Calu3 (cell line): ENCODE measurements around the gene RPL3. TPM values are rescaled to one million over a fixed set of nuclear protein-coding genes. Genes with fewer than 3 reads are reported as not detected.
A peak's percentile ranks its signal among the peaks of the same experiment; 100 is the strongest.

Source experiments
- BruUV-seq: library from RNA; stranded (reverse); fragments of 400-500 nt; replicated peaks from 2 replicates; lab custom pipeline; 2021; lab: Mats Ljungman, UMichigan
- CTCF ChIA-PET: fragments of 300-600 bp; sonication (Branson Sonifier 250); formaldehyde crosslinking; loops from one replicate; lab custom pipeline; 2022; ENCODE audit warnings: antibody characterized with exemption; lab: Charles Lee
- DNase-seq: peaks from one replicate; pipeline ENCODE4 v3.0.0; 2022
- H3K27ac Mint-ChIP-seq: one replicate; pipeline ENCODE4 v1.8.0; 2022; ENCODE audit warnings: mixed read lengths; ENCODE audit not compliant: unreplicated experiment
- H3K27me3 Mint-ChIP-seq: one replicate; pipeline ENCODE4 v1.8.0; 2022; ENCODE audit warnings: mixed read lengths; ENCODE audit not compliant: unreplicated experiment
- H3K36me3 Mint-ChIP-seq: one replicate; pipeline ENCODE4 v1.8.0; 2022; ENCODE audit warnings: mild to moderate bottlenecking, moderate library complexity, mixed read lengths; ENCODE audit not compliant: insufficient read depth, unreplicated experiment
- H3K4me1 Mint-ChIP-seq: one replicate; pipeline ENCODE4 v1.8.0; 2022; ENCODE audit warnings: mild to moderate bottlenecking, low read depth, mixed read lengths; ENCODE audit not compliant: unreplicated experiment
- H3K4me3 Mint-ChIP-seq: one replicate; pipeline ENCODE4 v1.8.0; 2022; ENCODE audit warnings: mild to moderate bottlenecking, low read depth, moderate library complexity, mixed read lengths; ENCODE audit not compliant: unreplicated experiment
- H3K9me3 Mint-ChIP-seq: one replicate; pipeline ENCODE4 v1.8.0; 2022; ENCODE audit warnings: low read depth, mixed read lengths; ENCODE audit not compliant: unreplicated experiment
- intact Hi-C: fragments of 100-400 bp; cut with micrococcal nuclease; formaldehyde crosslinking; loops from one replicate; pipeline ENCODE4 v1.10.0; 2022; ENCODE audit not compliant: unreplicated experiment
- total RNA-seq: library from RNA; stranded (reverse); gene quantifications from 2 replicates; pipeline ENCODE4 v1.2.3, GENCODE V29; 2022
- TF ChIP-seq, protein P1 (sequence below): fragments of 200-600 bp; IDR thresholded peaks from one replicate; pipeline ENCODE4 v1.8.0; 2022; ENCODE audit warnings: antibody characterized with exemption; ENCODE audit not compliant: unreplicated experiment

The RPL3 gene
- total RNA-seq, 1 experiment from 2014 or later: 1,058 TPM

DNA sequence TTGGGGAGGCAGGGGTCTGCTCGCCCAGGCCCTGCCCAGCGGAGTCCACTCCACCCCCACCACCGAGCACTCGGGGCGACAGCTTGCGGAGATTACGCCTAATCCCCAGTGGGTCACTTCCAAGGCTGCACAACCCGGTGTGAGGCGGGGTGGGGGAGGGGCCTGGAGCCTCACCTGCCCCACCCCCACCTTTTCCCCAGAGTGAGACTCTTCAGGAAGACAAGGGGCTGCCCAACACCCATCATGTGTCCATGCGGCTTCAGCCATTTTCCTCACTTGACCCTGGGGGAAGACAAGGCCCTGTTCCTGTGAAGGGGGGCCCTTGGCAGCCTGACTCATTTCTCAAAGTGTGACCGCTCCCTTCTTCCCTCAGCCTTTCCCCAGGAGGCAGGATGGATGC lies 42.8 kb upstream of the RPL3 start:
- no peak overlapping the region for H3K4me3 Mint-ChIP-seq
- no peak for DNase-seq
- TF ChIP-seq, protein P1, sequence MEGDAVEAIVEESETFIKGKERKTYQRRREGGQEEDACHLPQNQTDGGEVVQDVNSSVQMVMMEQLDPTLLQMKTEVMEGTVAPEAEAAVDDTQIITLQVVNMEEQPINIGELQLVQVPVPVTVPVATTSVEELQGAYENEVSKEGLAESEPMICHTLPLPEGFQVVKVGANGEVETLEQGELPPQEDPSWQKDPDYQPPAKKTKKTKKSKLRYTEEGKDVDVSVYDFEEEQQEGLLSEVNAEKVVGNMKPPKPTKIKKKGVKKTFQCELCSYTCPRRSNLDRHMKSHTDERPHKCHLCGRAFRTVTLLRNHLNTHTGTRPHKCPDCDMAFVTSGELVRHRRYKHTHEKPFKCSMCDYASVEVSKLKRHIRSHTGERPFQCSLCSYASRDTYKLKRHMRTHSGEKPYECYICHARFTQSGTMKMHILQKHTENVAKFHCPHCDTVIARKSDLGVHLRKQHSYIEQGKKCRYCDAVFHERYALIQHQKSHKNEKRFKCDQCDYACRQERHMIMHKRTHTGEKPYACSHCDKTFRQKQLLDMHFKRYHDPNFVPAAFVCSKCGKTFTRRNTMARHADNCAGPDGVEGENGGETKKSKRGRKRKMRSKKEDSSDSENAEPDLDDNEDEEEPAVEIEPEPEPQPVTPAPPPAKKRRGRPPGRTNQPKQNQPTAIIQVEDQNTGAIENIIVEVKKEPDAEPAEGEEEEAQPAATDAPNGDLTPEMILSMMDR: no peak
- no peaks in the 10 kb centered on the region for H3K9me3 Mint-ChIP-seq
- CTCF ChIA-PET: no interaction called here
- H3K36me3 Mint-ChIP-seq: peaks cover 6% of the 10 kb centered on the region
- intact Hi-C loops: no loop called here
- peaks cover 9% of the 10 kb centered on the region for H3K4me1 Mint-ChIP-seq
- H3K27ac Mint-ChIP-seq: no peak overlapping the region
- no TSS peak for BruUV-seq
- H3K27me3 Mint-ChIP-seq: peaks cover 16% of the 10 kb centered on the region

DNA sequence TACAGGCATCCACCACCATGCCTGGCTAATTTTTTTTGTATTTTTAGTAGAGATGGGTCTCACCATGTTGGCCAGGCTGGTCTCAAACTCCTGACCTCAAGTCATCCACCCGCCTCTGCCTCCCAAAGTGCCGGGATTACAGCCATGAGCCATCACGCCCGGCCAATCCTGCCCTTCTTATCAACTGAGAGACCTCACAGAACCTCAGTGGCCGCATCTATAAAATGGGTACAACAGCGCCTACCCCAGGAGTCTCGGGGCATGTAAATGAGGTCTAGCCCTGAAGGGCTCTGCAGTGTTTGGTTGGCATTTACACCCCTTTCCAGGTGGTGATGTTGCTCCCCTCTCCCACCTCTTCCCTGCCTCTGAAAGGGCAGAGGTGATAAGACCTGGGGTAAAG lies 42.1 kb upstream of the RPL3 start:
- no peaks in the 10 kb centered on the region for H3K9me3 Mint-ChIP-seq
- intact Hi-C loops: no loop called here
- peaks cover under 1% of the 10 kb centered on the region for H3K36me3 Mint-ChIP-seq
- CTCF ChIA-PET: interaction anchor here (0.7 kb wide), 1 partner anchor 372 kb away, joined by 5 read pairs; no protein-coding TSS in a partner anchor
- no TSS peak for BruUV-seq
- H3K27me3 Mint-ChIP-seq: peaks cover 16% of the 10 kb centered on the region
- no peak for DNase-seq
- no peak overlapping the region for H3K27ac Mint-ChIP-seq
- H3K4me3 Mint-ChIP-seq: no peak overlapping the region
- peaks cover 9% of the 10 kb centered on the region for H3K4me1 Mint-ChIP-seq
- TF ChIP-seq, protein P1: no peak

DNA sequence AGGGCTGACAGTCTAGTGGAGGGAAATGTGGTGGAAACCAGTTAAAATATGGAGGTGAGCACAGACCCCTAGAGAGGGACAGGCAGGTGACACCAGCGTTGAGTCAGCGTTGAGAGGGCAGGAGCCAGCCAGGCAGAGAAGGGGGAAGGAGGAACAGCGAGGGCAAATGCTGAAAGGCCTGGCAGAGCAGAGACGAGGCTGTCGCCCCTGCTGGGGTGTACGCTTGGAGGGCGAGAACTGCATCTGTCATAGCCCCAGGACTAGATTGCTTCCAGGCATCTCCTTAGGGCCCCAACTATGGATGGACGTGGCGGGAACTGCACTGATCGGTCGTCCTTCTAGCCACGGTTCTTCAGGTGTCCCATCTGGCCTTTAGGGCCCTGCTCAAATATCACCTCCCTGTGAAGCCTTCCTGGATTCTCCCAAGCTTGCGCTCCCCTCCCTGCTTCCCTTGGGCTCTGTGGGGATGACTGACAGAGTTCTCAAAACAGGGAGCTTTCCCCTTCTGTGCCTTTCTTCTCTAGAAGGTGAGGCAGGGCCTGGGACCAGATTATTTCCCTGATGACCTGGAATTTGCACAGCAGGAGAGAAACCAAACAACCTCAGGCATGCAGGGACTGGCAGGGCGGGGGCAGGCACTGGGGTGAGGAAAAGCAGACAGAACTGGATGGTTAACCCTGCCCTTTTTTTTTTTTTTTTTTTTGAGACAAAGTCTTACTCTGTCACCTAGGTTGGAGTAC lies 41.4 kb upstream of the RPL3 start:
- H3K4me1 Mint-ChIP-seq: peaks cover 9% of the 10 kb centered on the region
- no peaks in the 10 kb centered on the region for H3K36me3 Mint-ChIP-seq
- H3K27ac Mint-ChIP-seq: no peak overlapping the region
- peaks cover 16% of the 10 kb centered on the region for H3K27me3 Mint-ChIP-seq
- intact Hi-C loops: no loop called here
- no peak overlapping the region for H3K4me3 Mint-ChIP-seq
- no TSS peak for BruUV-seq
- CTCF ChIA-PET: interaction anchor here (0.7 kb wide), 1 partner anchor 372 kb away, joined by 5 read pairs; no protein-coding TSS in a partner anchor
- TF ChIP-seq, protein P1: no peak
- peak; percentile 25 for DNase-seq
- H3K9me3 Mint-ChIP-seq: no peaks in the 10 kb centered on the region

DNA sequence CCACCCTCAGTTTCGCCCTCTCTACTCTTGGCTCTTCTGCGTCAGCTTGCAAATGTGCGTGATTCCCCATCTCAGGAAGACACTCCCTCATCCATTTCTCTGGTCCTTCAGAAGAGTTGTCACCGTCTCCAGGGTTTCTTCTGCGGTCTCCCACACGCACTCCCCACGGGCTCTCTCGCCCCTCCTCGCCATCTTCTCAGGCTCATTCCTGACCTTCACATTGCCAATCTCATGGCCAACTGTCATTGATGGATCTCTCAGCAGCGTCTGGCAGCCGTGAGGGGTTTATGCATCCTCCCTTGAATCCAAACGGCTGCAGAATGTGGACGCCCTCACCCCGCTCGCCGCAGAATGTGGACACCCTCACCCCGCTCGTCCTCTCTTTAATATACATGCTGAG lies 40.8 kb upstream of the RPL3 start:
- CTCF ChIA-PET: no interaction called here
- Mint-ChIP-seq H3K27ac (no peak overlapping the region), H3K36me3 (no peaks in the 10 kb centered on the region), H3K27me3 (peaks cover 16% of the 10 kb centered on the region), H3K9me3 (no peaks in the 10 kb centered on the region), H3K4me3 (no peak overlapping the region), H3K4me1 (peaks cover 9% of the 10 kb centered on the region)
- BruUV-seq: no TSS peak
- intact Hi-C loops: no loop called here
- TF ChIP-seq, protein P1: no peak
- DNase-seq: no peak
